GM12864 (cell line): Measurements from ENCODE around the gene KSR1.
"Not testable (repeated sequence)": the region's sequence is repeated elsewhere in the genome, so short reads cannot be mapped to it uniquely, and the experiment has no call there.

Experiments used
- DNase-seq: peaks from one replicate; pipeline ENCODE4 v3.0.0-alpha.2; 2011; ENCODE audit warnings: low read depth
- H3K4me3 ChIP-seq: 2 replicates; pipeline ENCODE4 v1.5.1; 2011; ENCODE audit warnings: mild to moderate bottlenecking, low read depth, low read length, control low read depth
- TF ChIP-seq, protein P1 (sequence below): IDR thresholded peaks from 2 replicates; pipeline ENCODE4 v1.5.1; 2011; ENCODE audit warnings: low read depth, mild to moderate bottlenecking, moderate library complexity, low read length, control low read depth, inconsistent platforms; ENCODE audit errors: missing control alignments

KSR1 gene

DNA sequence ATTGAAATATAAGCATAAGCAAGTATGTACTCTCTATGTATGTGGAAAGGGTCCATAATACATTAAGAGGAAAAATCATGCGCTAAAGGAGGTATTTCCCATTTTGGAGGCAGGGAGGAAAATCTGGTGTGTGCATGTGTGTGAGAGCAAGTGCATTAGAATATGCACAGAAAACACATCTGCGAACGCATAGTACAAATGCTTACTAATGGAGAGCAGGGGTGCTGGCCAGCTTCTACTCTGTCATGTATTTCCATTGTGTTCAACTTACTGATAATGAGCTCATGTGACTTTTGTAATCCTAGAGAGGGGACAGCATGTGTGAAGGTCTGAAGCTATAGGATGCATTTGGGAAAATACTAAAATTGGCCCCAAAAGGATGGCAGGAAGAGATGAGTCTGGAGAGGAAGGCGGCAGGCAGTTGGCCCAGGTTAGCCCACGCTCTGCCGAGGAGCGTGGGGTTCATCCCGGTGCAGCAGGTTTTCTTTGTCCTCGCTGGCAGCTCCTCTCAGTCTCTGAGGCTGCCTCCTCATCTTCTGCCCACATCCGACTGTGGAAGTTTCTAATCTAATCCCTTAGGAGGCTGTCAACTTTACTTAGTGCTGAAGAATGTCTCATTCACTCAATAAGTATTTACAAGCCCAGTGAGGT lies 17.8 kb upstream of the KSR1 start:
- TF ChIP-seq, protein P1, sequence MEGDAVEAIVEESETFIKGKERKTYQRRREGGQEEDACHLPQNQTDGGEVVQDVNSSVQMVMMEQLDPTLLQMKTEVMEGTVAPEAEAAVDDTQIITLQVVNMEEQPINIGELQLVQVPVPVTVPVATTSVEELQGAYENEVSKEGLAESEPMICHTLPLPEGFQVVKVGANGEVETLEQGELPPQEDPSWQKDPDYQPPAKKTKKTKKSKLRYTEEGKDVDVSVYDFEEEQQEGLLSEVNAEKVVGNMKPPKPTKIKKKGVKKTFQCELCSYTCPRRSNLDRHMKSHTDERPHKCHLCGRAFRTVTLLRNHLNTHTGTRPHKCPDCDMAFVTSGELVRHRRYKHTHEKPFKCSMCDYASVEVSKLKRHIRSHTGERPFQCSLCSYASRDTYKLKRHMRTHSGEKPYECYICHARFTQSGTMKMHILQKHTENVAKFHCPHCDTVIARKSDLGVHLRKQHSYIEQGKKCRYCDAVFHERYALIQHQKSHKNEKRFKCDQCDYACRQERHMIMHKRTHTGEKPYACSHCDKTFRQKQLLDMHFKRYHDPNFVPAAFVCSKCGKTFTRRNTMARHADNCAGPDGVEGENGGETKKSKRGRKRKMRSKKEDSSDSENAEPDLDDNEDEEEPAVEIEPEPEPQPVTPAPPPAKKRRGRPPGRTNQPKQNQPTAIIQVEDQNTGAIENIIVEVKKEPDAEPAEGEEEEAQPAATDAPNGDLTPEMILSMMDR = no peak
- no peak for DNase-seq
- H3K4me3 ChIP-seq = no peak overlapping the region

- no peak overlapping the region for H3K4me3 ChIP-seq
- TF ChIP-seq, protein P1 = no peak
- DNase-seq = no peak
Observed at GRCh38 chr17:27439342-27439741, 16.9 kb upstream of the KSR1 start.

DNA sequence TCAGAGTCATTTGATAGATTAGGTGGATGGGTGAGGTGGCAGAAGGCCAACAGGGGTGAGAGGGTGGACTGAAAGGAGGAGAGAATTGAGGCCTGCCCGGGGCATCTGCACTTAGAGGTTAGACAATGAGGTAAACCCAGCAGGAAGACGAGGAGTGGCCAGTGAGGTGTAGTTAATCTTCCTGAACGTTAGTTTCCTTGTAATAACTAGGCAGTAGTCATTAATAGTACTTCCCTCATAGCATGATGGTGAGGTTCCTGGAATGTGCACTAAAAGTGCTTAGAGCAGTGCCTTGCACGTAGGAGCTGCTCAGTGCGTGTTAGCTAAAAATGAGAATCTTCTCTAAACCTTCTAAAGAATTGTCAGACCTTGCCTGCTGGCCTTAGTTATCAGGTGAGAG lies 13.5 kb upstream of the KSR1 start:
- TF ChIP-seq, protein P1 = no peak
- no peak for DNase-seq
- no peak overlapping the region for H3K4me3 ChIP-seq

GRCh38 chr17:27443491-27443890 lies 12.8 kb upstream of the KSR1 start:
- DNase-seq = no peak
- no peak overlapping the region for H3K4me3 ChIP-seq
- TF ChIP-seq, protein P1 = no peak

- no peak overlapping the region for H3K4me3 ChIP-seq
- TF ChIP-seq, protein P1 = no peak
- DNase-seq = no peak
Observed at GRCh38 chr17:27445971-27446370, 10.3 kb upstream of the KSR1 start.

- TF ChIP-seq, protein P1 = no peak
- no peak for DNase-seq
- no peak overlapping the region for H3K4me3 ChIP-seq
Observed at GRCh38 chr17:27446569-27447301, 9.5 kb upstream of the KSR1 start.

- H3K4me3 ChIP-seq, DNase-seq: not testable (repeated sequence)
Observed at GRCh38 chr17:27448534-27448933, 7.7 kb upstream of the KSR1 start.
